SU-DHL-6 (cell line): Measurements from ENCODE around the gene ALDH4A1.

Source experiments
- EZH2phosphoT487 ChIP-seq: fragments of 200-600 bp; sonication (generic), shearing (Covaris generic); conservative IDR thresholded peaks from 2 replicates; pipeline ENCODE4 v1.6.1; 2018; ENCODE audit warnings: mild to moderate bottlenecking, antibody characterized with exemption, low read length, moderate library complexity, mixed read lengths
- TF ChIP-seq, protein P1 (sequence below): fragments of 200-600 bp; sonication (generic); IDR thresholded peaks from one replicate; pipeline ENCODE4 v1.5.1; 2017; ENCODE audit warnings: antibody characterized with exemption, mild to moderate bottlenecking, low read length, moderate library complexity; ENCODE audit not compliant: insufficient read depth, poor library complexity, severe bottlenecking

DNA sequence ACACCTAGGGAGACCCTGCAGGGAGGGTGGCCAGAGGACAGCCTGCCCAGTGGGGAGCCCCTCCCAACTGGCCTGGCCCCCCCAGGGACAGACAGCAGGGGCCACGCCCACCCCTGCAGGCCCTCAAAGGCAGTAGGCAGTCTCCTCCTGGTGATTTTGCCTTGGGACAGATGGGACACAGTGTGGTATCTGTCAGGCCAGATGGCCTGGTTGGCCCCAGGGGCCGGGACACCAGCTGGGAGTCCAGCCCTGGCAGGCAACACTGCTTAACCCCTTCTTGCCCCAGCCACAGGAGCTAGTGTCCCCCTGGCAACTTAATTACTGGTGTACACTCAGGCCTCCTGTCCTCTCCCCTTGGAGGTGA, 36.3 kb upstream of the ALDH4A1 start:
- TF ChIP-seq, protein P1, sequence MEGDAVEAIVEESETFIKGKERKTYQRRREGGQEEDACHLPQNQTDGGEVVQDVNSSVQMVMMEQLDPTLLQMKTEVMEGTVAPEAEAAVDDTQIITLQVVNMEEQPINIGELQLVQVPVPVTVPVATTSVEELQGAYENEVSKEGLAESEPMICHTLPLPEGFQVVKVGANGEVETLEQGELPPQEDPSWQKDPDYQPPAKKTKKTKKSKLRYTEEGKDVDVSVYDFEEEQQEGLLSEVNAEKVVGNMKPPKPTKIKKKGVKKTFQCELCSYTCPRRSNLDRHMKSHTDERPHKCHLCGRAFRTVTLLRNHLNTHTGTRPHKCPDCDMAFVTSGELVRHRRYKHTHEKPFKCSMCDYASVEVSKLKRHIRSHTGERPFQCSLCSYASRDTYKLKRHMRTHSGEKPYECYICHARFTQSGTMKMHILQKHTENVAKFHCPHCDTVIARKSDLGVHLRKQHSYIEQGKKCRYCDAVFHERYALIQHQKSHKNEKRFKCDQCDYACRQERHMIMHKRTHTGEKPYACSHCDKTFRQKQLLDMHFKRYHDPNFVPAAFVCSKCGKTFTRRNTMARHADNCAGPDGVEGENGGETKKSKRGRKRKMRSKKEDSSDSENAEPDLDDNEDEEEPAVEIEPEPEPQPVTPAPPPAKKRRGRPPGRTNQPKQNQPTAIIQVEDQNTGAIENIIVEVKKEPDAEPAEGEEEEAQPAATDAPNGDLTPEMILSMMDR = no peak
- no peak for TF ChIP-seq EZH2phosphoT487
